ENCODE data around the gene NFATC2.

DNA sequence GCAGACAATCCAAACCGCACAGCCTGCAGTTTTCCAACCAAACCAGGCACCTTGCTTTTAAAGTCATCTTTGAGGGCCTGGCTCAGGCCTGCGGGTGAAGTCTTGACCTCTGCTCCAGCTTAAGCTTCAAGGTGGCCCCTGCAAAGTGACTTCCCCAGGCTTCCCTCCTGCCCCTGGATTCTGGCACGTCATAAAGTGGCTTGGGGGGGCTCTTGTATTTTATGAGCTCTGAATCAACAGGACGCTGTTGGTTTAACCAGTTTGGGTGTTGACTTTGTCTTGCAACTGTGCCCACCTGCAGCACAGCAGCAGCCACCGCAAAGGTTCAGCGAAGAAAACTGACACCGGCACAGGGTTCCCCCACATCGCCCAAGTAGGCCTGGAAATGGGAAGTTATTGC lies 81.2 kb downstream of the NFATC2 start:
- TF ChIP-seq TAF1 (IDR thresholded peaks at IDR 0.05; ENCODE audit: low read depth) (no peak), EP300 (IDR thresholded peaks at IDR 0.05; ENCODE audit: borderline replicate concordance) (no peak), CEBPB (IDR thresholded peaks at IDR 0.05) (no peak), FOXM1 (IDR thresholded peaks at IDR 0.05; ENCODE audit: borderline replicate concordance, low read depth) (no peak), ZBTB7A (IDR thresholded peaks at IDR 0.05; ENCODE audit: low read depth) (no peak), MAX (IDR thresholded peaks at IDR 0.05) (no peak), RAD21 (IDR thresholded peaks at IDR 0.05; ENCODE audit: low read depth) (no peak)
- TF ChIP-seq, protein P1, sequence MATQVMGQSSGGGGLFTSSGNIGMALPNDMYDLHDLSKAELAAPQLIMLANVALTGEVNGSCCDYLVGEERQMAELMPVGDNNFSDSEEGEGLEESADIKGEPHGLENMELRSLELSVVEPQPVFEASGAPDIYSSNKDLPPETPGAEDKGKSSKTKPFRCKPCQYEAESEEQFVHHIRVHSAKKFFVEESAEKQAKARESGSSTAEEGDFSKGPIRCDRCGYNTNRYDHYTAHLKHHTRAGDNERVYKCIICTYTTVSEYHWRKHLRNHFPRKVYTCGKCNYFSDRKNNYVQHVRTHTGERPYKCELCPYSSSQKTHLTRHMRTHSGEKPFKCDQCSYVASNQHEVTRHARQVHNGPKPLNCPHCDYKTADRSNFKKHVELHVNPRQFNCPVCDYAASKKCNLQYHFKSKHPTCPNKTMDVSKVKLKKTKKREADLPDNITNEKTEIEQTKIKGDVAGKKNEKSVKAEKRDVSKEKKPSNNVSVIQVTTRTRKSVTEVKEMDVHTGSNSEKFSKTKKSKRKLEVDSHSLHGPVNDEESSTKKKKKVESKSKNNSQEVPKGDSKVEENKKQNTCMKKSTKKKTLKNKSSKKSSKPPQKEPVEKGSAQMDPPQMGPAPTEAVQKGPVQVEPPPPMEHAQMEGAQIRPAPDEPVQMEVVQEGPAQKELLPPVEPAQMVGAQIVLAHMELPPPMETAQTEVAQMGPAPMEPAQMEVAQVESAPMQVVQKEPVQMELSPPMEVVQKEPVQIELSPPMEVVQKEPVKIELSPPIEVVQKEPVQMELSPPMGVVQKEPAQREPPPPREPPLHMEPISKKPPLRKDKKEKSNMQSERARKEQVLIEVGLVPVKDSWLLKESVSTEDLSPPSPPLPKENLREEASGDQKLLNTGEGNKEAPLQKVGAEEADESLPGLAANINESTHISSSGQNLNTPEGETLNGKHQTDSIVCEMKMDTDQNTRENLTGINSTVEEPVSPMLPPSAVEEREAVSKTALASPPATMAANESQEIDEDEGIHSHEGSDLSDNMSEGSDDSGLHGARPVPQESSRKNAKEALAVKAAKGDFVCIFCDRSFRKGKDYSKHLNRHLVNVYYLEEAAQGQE (IDR thresholded peaks at IDR 0.05; ENCODE audit: low read depth): no peak
